Measurements from ENCODE around the gene TGFBR2.

The TGFBR2 gene

GRCh38 chr3:30638685-30639412, 32.4 kb downstream of the TGFBR2 start:
- DNase-seq: no peak

GRCh38 chr3:30639937-30640336, 33.5 kb downstream of the TGFBR2 start:
- no peak for DNase-seq

- no peak for DNase-seq
Observed at GRCh38 chr3:30640851-30641250, 34.5 kb downstream of the TGFBR2 start.

- no peak for DNase-seq
Observed at GRCh38 chr3:30641416-30642251, 35.2 kb downstream of the TGFBR2 start.

- no peak for DNase-seq
Observed at GRCh38 chr3:30642849-30643361, 36.5 kb downstream of the TGFBR2 start.

- no peak for DNase-seq
Observed at GRCh38 chr3:30643763-30644462, 37.5 kb downstream of the TGFBR2 start.

- no peak for DNase-seq
Observed at GRCh38 chr3:30644615-30645014, 38.2 kb downstream of the TGFBR2 start.

GRCh38 chr3:30645077-30645476, 38.7 kb downstream of the TGFBR2 start:
- DNase-seq: no peak

GRCh38 chr3:30646181-30646876, 39.9 kb downstream of the TGFBR2 start:
- no peak for DNase-seq

GRCh38 chr3:30646961-30647752, 40.8 kb downstream of the TGFBR2 start:
- DNase-seq: no peak

GRCh38 chr3:30648670-30649357, 42.4 kb downstream of the TGFBR2 start:
- DNase-seq: no peak

GRCh38 chr3:30649572-30650318, 43.3 kb downstream of the TGFBR2 start:
- no peak for DNase-seq

GRCh38 chr3:30650348-30650995, 44.1 kb downstream of the TGFBR2 start:
- no peak for DNase-seq

- DNase-seq: no peak
Observed at GRCh38 chr3:30654269-30654668, 47.9 kb downstream of the TGFBR2 start.

GRCh38 chr3:30655187-30655812, 48.9 kb downstream of the TGFBR2 start:
- DNase-seq: no peak

GRCh38 chr3:30656624-30657141, 50.3 kb downstream of the TGFBR2 start:
- no peak for DNase-seq

- DNase-seq: no peak
Observed at GRCh38 chr3:30657914-30658313, 51.5 kb downstream of the TGFBR2 start.

GRCh38 chr3:30658328-30659052, 52.1 kb downstream of the TGFBR2 start:
- no peak for DNase-seq

All from activated CD8-positive, alpha-beta memory T cell treated with anti-CD3 and anti-CD28 coated beads, Interleukin-2, amount 50 U/mL, for 48 hours (primary cell).